GM03348 (cell line): ENCODE measurements around the gene NPC1L1.

ENCODE experiments used
- DNase-seq: peaks from one replicate; pipeline ENCODE4 v3.0.0; 2012; ENCODE audit warnings: low spot score

NPC1L1 gene, protein sequence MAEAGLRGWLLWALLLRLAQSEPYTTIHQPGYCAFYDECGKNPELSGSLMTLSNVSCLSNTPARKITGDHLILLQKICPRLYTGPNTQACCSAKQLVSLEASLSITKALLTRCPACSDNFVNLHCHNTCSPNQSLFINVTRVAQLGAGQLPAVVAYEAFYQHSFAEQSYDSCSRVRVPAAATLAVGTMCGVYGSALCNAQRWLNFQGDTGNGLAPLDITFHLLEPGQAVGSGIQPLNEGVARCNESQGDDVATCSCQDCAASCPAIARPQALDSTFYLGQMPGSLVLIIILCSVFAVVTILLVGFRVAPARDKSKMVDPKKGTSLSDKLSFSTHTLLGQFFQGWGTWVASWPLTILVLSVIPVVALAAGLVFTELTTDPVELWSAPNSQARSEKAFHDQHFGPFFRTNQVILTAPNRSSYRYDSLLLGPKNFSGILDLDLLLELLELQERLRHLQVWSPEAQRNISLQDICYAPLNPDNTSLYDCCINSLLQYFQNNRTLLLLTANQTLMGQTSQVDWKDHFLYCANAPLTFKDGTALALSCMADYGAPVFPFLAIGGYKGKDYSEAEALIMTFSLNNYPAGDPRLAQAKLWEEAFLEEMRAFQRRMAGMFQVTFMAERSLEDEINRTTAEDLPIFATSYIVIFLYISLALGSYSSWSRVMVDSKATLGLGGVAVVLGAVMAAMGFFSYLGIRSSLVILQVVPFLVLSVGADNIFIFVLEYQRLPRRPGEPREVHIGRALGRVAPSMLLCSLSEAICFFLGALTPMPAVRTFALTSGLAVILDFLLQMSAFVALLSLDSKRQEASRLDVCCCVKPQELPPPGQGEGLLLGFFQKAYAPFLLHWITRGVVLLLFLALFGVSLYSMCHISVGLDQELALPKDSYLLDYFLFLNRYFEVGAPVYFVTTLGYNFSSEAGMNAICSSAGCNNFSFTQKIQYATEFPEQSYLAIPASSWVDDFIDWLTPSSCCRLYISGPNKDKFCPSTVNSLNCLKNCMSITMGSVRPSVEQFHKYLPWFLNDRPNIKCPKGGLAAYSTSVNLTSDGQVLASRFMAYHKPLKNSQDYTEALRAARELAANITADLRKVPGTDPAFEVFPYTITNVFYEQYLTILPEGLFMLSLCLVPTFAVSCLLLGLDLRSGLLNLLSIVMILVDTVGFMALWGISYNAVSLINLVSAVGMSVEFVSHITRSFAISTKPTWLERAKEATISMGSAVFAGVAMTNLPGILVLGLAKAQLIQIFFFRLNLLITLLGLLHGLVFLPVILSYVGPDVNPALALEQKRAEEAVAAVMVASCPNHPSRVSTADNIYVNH (N-terminal part only)

DNA sequence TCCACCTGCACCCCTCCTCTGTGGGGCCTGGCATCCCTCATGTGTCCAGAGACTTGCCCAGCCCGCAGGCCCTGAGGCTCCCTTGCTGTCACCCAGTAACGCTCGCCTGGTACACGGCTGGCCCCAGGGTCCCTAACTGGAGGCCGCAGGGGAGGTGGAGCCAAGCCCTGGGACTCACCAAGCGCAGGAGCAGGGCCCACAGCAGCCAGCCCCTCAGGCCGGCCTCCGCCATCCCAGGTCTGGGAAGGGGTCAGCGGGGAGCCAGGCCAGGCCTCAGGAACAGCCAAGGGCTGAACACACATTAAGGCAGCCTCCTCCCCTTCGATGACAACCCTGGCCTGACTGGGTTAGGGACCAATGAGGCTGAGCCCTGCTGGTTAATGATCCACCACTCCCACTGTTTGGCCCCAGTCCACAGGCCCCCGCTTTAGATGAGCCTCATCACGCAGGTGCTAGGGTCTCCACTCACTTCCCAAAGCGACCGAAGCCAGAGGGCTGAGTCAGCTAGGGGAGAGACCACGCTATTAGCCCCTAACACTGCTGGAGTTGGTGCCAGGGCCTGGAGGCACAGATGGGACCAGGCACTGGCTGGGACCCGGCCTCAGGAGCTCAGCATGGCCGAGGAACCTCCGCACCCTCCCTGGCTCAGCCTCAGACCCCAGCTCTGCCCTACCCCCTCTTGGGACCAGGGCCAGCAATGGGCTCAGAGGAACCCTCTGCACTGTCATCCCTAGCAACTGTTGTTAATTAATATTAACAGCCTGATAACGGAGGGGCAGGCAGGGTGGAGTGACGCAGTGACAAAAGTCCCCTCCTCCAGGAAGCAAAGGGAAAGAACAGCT is at the start of gene NPC1L1:
Gene NPC1L1 (minus strand): TSS at position 303 of the 842 bp plus-strand sequence. CDS start 71 bp downstream, at position 232.
- DNase-seq: peak; percentile 6

DNA sequence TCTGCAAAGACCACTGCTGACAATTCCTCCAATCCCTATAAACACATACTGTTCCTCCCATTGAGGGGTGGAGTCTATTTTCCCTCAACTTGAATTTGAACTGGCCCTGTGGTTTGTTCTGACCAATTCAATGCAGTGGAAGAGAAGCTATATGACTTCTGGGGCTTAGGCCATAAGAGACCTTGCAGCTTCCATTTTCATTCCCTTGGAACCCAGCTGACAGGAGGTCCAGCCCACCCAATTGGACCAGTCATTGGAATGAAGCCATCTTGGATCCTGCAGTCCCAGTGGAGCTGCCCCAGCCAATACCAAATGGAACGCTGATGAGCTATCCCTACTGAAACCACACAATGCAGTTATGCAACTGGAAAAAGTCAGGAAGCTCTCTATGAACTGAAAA is 49.8 kb upstream of the NPC1L1 start:
- no peak for DNase-seq

DNA sequence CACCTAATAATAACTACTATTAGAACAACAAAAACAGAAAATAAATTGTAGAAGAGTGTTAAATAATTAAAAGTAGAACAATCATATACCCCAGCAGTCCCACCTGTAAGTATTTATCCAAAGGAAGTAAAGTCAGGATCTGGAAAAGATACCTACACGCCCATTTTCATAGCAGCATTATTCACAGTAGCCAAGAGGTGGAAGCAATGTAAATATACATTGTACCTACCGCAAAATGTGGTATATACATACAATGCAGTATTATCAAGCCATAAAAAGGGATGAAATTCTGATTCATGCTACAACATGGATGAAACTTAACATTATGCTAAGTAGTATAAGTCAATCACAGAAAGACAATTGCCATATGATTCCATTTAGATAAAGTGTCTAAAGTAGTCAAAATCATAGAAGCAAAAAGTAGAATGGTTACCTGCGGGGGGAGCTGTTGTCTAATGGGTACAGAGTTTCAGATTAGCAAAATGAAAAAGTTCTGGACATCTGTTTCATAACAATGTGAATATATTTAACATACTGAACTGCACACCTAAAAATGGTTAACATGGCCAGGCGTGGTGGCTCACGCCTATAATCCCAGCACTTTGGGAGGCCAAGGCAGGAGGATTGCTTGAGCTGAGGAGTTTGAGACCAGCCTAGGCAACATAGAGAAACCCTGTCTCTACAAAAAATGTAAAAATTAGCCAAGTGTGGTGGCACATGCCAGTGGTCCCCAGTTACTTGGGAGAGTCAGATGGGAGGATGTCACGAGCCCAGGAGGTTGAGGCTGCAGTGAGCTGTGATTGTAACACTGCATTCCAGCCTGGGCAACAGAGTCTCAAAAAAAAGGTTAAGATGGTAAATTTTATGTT is 46.9 kb upstream of the NPC1L1 start:
- DNase-seq: no peak

DNA sequence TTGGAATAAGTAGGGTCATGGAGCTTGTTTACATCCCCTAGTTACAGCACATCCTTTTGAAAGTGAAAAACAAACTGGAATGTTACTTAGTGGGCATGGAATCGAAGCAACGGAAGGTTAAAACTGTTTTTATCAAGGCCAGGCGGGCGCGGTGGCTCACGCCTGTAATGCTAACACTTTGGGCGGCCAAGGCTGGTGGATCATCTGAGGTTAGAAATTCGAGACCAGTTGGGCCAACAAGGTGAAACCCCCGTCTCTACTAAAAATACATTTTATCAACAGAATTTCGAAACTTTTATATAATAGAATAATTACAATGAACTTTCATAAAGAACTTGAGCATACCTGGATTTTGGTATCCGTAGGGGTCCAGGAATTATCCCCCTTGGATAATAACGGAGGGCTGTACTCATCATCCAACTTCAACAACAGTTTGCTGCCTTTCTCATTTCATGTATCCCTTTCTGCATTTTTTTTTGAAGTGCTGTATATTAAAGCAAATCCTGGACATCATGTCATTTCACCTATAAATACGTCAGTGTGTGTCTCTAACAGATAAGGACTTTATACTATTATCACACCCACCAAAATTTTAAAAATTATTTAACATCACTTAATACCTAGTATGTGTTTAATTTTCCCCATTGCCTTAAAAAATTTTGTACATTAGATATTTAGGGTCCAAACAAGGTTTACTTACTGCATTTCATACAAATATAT is 42.2 kb upstream of the NPC1L1 start:
- DNase-seq: no peak

DNA sequence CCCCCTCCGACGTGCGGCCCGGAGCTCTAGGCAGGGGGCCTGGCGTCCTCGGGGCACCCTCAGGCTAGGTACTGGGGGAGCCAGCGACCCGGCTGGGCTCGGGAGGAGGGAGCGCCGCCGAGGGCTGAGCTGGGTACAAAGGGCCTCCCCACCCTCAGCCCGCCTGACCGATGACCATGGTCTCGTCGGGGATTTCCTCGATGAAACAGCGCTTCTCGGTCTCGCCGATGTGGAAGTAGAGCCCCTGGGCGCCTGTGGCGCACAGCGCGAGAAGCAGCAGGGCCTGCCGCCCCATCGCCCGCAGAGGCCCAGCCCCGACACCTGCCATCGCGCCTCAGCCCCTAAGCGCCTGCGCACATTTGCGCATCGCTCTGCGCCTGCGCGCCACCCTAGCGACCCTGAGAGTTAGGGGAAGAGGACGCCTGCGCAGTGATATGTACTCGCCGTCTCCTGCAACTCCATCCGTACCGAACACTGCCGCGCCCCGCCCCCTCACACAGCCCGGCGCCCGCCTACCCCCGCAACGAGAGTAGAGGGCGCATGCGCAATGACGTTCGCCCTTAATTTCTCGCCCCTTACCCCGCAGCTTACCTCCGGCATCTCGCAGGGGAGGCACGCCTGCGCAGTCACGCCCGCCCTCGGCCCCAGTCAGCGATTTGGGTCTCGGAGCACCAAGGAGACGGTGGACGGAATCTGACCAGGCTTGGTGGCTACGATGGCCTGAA is 40.9 kb upstream of the NPC1L1 start, which contains the start of gene TMED4:
Gene TMED4 (minus strand): TSS at position 353 of the 725 bp plus-strand sequence. CDS start 25 bp downstream, at position 328.
- DNase-seq: peak; percentile 100

DNA sequence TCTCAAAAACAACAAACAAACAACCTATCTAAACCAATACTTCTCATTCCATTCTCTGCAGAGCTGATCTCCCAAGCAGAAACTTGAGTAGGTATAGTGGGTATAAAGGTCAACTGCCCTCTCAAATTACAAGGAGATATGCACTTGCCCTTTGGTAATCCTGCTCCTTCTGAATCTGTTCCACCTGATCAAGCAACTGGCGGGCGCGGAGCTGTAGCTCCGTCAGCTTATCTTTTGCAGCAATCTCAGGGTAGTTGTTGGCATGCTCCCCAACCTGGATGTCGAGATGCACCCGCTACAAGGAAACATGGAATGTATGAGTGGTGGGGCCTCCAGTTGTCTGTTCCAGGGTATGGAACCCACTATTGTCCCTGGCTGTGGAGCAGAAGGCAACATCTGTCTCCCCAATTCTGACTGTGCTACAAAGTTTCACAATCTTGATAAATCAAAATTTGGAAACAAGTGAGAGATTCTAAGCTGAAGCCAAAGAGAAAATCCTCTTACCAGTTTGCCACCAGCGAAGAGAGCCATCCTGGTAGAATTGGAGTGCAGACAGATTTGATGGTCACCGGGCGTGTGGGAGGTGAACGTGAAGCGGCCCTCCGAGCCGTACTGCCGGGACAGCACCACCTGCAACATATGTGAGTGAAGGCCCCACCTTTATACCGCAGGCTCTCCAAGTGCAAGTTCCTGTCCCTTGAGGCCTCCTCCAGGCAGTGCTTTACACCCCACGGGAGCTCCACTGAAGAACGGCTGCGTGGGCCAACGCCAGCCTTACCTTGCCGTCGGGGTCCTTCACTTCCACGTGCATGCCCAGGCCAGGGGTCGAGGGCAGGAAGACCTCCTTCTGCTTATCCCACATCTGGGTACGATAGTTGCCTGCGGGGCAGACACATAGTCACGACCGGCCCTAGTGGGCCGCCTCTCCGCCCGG is 40.1 kb upstream of the NPC1L1 start:
- no peak for DNase-seq

DNA sequence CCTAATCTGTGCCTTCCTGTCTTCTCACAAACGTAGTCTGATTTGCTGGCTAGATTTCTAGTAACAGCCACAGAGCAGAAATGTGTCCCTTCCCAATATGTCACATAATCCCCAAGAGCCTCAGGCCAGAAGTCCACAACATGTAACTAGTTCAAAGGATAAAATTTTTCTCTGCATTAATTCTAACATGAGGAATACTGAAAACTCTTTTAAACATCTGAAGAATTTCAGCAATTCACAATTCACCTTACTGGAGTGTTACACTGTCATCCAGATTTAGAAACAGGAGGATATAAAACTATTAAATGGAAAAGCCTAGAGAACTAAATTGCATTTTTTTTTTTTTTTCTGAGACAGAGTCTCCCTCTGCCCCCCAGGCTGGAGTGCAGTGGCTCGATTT is 35.1 kb upstream of the NPC1L1 start:
- no peak for DNase-seq

DNA sequence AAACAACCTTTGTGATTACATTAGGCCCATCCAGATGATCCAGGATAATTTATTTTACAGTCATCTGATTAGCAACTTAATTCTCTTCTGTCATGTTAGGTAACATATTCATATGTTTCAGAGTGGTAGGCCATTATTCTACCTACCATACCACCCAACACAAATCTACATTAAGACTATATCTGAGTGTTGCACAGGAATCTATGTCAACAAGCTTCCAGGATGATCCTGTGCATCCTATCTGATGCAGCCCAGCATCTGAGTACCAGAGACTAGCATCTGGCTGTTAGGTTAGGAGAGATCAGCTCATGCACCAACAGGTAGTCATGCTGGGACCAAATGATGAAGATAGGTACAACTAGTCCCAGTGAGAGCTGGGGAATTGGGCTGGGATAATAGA is 33.9 kb upstream of the NPC1L1 start:
- DNase-seq: no peak

DNA sequence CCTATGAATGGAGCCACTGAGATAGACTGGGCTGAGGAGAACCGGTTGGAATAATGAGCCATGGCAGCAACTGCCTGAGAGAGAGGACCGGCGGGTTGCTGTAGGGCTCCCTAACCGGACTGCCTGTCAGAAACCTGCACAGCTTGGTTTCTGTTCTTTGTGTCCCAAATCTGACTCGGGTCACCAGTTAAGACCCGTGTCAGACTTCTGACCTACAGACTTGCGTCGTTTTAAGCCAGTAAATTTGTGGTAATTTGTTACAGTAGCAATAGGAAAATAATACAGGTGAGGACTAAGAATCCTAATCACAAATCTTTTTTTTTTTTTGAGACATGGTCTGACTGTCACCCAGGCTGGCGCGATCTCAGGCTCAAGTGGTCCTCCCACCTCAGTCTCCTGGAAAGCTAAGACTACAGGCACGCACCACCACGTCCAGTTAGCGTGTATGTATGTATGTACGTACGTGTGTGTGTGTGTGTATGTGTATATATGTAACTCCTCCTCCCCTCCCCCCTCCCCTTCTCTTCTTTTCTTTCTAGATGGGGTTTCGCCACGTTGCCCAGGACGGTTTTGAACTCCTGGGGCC is 33.2 kb upstream of the NPC1L1 start:
- DNase-seq: no peak

DNA sequence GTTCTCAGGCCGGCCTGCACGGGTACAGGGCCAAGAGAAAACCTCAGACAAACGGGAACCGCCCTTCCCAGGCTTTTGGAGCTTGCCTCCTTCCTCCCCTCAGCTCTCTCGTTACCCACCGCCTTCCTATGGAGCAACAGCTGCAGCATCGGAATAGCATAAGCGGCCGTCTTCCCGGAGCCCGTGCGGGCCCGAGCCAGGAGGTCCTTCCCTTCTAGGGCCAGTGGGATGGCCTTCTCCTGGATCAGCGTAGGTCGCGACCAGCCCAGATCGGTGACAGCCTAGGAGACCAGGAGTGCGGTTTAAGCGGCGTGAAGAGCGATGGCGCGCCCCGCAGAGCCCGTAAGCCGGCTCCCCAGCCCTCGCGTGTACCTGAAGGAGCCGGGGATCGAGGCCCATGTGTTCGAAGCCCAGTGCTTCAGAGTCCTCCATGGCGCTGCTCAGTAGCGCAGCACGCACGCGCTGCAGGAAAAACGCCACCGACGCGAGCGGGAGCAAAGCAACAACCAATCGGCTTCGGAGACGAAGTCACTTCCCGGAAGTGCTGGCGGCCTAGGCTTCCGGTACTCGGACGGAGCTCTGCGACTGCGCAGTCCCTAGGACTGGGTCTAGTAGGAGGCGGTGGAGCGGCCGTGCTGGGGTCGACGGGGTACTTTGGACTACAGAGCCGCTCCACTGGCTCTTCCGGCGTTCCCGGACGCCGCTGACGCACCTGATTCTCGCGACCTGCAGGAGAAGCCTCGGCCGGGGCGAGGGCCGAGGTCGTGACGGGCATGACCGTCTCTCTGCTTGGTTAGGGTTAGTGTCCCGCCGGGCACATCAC is 32.5 kb upstream of the NPC1L1 start, which contains the start of gene DDX56:
Gene DDX56 (minus strand): TSS at position 445 of the 823 bp plus-strand sequence. CDS start 13 bp downstream, at position 432.
- peak; percentile 97 for DNase-seq

DNA sequence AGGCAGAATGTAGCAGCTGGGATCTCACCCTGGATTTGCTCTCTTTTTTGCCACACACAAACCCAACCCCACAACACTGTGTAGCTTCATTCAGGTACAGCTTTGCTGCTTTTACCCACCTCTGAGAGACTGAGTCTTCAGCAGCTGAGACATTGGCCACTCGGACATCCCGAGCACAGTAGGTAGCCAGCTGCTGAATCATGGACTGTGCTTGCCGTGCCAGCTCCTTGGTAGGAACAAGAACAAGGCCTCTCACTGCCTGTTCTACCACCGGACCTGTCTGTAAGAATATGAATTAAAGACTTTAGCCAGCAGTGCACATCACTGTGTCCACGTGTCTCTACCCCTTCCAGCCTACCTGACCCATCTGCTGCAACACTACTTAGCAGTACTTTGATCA is 31.6 kb upstream of the NPC1L1 start:
- DNase-seq: no peak

DNA sequence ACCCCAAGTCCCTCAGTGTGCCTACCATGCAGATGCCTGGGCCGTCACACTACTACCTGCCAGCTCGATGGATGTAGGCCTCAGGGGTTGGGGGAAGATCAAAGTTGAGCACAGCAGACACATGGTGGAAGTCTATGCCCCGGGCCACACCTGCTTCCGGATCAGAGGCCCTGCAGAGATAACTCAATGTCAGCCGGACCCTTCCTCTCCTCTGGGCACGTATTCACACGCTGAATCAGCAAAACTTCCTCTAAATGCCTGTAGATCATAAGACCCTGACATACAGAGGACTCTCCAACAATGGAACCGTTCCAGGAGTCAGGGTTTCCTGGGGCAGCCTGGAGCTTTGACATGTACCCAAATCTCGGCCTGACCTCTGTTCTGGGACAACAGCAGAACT is 28.8 kb upstream of the NPC1L1 start:
- DNase-seq: no peak

DNA sequence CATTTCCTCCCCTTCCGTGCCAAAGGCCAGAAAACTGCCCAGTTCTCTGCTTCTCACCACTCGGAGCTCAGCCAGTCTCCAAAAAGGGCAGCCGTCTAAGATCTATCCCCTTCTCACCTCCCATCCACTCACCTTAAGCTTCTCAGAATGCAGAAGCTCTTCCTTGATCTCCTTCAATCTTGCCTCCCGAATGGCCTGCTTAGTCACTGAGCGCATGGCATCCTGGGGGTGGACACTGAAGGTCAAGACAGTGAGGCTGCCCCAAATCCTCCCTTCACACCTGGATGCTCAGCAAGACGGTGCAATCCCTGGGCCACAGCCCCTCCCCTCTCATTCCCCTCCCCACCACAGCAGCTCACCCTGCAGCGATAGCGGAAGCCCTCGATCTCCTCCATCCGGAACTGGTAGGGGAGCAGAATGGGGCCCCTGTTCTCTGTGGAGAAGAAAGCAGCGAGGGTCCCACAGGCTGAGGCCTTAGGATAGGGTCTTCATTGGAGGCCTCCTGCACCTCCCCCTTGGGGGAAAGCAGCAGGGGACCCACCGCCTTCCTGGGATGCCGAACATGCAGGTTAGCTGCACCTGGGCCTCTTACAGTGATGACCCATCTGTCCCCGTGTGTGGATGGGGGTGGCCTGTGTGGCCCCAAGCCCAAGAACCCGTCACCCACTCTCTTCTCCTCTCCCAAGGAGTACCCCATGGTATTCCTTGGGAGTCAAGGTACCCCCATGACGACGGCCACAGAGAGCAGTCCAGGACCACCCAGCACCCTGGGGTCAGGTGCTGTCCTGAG is 27.8 kb upstream of the NPC1L1 start:
- DNase-seq: no peak

DNA sequence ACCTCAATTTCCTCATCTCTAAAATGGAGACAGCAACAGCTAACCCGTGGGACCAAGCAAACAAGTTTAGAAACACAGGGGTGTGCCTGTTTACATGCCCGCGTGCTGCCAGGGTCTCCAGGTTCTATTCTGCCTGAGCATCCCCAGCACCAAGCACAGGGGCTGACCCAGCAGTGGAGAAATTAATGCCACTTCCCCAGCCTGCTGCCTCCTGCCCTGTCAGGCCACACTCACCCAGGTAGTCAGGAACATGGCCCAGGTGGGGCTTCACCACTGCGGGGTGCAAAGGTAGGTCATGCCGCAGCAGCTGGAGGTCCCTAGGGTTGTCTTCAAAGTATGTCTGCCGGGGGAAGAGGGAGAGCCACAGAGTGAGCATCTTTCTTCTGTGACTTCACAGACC is 26.8 kb upstream of the NPC1L1 start:
- no peak for DNase-seq

DNA sequence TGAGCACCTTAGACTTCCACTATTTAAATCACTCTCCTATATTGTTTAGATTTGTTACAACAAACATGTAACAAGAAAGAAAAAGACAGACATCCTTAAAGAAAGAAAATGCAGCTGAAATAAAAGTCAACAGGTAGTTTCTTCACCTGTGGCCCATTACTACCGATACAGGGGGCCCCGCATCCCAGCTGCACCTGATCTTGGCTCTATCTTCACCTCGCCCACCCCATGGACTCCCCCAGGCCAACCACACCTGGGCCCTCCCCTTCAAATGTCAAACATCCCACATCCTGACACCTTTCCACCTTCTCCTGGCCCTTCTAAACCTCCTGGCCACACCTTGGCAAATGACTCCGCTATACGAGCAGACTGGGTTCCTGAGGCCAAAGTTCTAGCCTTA is 25.6 kb upstream of the NPC1L1 start:
- DNase-seq: no peak
